Bone marrow (tissue), 2 donors: Measurements from ENCODE around the gene PCA3.

Source experiments
- DNase-seq, 2 donors: peaks; one replicate each; lab custom pipeline; 2025; lab: John Stamatoyannopoulos, UW

PCA3 gene

DNA sequence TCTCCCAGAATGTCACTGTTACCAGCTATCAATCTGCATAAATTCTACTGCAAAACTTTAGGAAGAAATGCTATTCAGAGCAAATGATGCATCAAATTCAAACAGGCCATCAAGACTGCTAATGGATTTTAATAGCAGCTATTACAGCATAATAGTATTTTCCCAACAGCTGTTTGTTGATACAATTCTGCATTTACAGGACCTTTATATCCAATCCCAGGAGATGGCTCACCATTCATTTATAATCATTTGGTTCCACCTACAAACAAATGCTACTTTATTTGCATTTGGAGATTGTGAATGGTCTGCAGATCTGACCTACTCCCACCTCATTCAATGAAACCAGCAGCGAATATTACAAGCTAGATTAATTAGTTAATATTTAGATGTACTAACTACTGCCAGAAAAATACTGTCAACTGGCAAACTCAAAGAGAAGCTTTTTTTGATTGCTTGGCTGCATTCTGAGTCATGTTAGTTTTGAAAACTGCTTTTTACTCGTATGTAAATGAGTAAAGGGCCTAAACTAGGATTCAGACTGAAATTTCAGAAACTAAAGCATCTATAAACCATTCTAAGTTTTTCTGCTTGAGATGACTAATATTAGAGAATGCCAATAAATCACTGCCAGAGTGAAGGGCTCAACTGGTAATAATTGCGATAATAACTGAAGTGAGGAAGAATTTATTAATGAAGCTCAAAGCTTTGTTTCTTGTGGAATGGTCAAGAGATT lies 7.1 kb upstream of the PCA3 start:
- DNase-seq = no peak

DNA sequence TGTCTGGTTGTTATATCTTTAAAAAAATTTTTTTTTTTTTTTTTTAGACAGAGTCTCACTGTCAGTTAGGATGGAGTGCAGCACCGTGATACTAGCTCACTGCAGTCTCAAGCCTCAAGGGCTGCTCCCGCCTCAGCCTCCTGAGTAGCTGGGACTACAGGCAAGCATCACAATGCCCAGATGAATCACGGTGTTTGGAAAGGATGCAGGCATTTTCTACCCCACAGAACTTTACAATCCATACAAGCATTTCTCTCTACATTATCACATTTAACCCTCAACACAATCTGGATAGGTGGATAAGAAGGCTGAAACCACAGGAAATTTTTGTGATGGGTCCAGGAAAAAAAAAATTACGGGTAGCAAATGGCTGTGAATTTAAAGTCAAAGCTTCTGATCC lies 5.8 kb upstream of the PCA3 start:
- DNase-seq = no peak

DNA sequence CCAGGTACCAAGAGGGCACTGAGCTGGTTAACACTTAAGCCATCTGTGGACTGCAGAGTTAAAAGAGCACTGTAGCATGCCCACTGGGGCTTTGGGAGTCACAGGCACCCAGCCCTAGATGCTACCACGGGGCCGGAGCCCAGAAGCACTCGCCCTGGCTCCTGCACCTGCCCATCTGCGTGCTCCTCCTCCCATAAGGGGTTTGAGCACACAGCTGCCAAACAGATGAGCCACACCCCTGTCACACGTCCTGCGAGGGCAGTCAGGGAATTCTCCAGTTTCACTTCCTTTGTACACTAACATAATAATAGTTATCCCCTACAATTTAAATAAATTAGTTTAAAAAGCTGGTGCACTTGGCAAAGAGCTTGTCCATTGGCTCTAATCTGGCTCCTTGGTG lies 4.5 kb upstream of the PCA3 start:
- no peak for DNase-seq

DNA sequence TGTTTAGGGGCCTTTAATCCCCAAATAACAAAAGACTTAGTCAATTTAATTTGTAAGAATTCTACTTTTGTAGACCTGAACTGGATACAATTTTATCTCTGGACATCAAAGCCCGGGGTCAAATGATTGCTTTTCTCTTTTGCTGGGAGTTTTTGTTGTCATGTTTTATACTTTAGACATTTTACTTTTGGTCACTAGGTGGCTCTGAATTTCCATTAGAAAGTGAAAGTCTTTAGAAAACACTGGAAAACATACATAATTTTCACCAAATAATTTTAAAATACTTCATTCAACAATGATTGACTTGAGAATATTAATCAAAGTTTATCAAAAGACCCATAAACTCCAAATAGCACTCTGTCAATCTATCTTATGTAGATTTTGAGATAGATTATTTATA lies 2.8 kb upstream of the PCA3 start:
- no peak for DNase-seq

DNA sequence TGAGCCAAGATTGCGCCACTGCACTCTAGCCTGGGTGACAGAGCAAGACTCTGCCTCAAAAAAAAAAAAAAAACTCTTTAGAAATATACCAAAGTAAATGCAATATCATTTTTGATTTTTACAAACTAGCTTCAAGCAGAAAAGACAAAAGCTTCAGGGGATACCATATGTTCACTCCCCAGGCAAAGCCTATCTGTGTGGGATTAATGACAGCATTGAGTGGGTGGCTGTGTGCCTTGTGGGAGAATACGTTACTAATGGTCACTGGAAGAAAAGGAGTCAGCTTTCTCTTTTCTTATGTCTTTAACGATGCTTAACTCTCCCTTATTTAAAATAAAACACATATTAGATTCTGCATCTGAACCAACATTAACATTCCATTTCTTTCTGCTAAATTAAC lies 1.9 kb downstream of the PCA3 start:
- no peak for DNase-seq

DNA sequence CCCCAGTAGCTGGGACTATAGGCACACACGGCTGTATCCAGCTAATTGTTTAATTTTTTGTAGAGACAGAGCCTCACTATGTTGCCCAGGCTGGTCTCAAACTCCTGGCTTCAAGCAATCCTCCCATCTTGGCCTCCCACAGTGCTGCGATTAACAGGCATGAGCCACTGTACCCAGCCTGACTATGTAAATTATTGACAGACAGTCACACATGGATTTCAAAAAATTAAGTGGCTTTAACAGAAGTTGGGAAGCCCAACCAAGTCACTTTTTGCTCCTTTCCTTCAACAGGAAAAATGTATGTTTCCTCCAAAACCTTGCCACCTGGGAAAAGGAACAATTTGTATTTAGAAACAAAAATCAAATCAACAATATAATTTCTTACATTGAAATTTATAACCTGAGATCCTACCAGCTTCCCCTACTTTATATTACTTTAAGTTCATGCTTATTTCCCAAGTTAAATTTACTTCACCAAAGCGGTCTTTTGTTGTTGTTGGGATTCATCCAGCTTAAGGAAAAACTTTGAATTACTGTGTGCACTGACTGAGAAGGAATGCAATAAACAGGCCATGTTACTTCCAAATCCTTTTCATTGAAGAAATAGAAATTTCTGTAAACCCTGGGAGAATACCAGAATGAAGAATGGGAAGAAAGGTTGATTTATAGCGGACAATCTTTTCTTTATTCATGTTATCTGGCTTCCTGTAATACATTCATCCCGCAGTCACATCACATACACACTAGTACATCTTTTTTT lies 8.6 kb downstream of the PCA3 start:
- DNase-seq = no peak

DNA sequence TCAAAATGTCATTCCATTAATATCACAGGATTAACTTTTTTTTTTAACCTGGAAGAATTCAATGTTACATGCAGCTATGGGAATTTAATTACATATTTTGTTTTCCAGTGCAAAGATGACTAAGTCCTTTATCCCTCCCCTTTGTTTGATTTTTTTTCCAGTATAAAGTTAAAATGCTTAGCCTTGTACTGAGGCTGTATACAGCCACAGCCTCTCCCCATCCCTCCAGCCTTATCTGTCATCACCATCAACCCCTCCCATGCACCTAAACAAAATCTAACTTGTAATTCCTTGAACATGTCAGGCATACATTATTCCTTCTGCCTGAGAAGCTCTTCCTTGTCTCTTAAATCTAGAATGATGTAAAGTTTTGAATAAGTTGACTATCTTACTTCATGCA lies 20.6 kb downstream of the PCA3 start:
- DNase-seq = no peak

DNA sequence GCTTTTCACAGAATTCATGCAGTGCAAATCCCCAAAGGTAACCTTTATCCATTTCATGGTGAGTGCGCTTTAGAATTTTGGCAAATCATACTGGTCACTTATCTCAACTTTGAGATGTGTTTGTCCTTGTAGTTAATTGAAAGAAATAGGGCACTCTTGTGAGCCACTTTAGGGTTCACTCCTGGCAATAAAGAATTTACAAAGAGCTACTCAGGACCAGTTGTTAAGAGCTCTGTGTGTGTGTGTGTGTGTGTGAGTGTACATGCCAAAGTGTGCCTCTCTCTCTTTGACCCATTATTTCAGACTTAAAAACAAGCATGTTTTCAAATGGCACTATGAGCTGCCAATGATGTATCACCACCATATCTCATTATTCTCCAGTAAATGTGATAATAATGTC lies 21.3 kb downstream of the PCA3 start:
- no peak for DNase-seq

DNA sequence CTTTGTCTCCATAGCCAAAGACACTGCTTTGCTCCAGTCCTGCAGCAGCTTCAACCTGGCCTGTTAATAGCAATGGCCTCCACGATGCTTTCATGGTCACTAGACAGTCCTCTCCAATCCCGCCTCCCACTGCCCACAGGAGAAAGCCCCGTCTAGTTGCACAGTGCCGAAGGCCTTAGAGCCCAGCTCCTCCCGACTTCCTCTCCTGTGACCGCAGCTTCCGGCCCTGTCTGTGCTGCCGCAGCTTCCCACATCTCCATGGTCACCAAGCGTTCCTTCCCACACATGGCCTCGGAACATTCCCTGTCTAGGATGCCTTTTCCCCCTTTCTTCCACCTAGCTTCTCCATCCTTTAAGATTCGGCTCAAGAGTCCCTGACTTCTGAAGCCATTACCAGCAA lies 23.4 kb downstream of the PCA3 start:
- no peak for DNase-seq

DNA sequence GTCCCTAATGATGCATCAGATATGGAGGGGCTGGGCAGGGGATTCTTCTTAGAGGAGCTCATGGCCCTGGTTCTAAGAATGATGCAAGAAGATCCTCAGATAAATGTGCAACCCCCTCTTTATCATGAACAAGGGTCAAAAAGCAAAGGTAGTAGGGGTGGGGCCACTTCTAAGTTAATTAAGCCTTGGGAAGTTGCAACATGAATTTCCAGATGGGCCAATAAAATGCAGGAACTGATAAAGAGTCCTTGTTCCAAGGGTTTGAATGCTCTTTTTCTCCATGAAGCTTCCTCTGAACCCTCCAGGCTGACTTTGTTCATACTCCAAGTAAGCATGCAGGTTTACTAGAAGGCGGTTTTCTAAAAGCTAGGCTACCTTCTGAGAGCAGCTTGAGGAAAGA lies 25.6 kb downstream of the PCA3 start:
- DNase-seq = no peak

DNA sequence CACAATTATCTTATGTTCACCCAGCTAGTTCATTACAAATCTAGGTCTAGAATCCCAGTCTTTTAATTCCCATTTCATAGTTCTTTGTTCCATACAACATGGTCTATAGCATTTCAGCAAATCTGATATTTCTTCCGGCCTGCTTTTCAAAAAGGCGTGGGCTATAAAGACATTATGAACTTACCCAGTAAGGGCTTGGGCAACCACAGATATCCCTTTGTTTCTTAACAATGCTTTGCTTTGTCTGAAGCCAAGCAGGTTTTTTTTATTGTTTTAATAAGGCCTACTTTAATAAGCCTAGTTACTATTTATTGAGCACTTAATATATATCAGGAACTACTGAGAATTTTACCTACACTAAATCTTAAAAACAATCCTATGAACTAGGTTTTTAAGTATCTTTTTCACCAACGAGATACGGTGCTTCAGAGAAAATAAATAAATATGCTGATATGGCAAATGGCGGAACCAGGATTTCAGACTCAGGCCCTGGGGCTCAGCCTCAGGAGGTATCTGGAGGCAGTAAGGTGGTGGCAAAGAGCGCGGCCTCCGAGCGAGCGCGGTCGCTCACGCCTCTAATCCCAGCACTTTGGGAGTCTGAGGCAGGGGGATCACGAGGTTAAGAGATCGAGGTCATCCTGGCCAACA lies 29.7 kb downstream of the PCA3 start:
- no peak for DNase-seq

DNA sequence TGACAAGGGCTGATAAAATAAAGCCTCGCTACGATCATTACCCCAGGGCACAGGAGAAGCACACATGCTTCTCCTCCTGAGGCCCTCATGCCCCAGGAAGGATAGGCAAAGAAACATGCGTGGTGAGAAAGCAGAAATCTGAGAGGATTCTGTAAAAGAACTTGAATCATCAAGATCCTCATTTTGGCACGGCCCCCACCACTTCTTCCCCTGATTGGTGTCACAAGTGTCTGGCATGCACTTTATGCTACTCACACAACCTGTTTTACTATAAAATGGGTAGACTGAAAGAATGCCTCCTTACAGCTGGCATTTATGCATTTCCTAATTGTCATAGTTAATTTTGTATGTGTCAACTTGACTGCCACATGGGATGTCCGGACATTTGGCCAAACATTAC lies 32.1 kb downstream of the PCA3 start:
- no peak for DNase-seq

DNA sequence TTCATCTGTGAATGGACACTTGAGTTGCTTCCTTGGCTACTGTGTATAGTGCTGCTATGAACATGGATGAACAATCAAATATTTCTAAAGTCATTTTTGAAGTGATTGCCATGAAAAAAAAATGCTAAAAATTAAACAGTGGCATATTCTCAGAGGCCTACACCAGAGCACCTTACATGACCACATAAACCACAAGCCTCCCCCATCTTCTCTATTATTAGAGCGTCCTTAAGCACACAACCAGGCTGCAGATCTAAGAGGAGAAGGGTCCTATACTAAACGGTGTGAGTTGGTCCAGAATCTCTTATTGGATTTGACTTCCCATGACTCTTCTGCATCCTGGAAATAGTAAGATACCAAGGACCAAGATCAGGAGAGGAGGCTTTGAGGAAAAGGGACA lies 34.3 kb downstream of the PCA3 start:
- DNase-seq = no peak

DNA sequence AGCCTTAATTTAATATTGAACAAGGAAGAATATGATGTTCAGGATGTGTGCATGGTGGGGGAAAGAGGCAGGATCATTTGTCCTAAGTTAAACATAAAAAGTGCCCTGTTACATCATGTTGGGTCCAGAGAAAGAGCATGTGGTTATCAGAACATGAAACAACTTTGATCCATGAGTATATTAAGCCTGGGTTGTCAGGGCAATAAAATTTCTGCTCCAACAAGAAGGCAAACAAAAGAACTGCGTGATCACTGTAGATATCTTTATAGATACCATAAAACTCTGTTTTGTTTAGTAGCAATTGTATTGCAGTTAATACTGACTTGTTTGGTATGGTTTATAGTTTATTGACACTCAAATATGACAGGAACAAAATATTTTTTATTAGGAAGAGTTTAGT lies 35.2 kb downstream of the PCA3 start:
- no peak for DNase-seq

DNA sequence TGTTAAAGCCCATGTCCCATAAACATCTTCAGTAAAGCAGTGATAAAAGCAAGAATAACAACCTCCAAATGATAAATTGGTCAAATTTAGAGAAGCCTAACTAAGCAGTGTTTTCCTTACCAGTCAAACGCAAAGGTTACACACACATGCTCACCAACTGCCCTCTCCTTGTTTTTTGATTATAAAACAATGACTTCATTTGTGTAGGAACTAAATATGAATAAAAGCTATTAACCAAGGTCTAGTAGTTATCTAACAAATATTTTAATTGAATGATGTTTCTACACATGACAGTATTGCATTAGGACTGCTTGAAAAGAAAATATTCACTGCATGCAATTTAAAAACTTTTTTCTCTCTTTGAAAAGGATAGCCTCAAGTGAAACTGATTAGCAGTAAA lies 36.7 kb downstream of the PCA3 start:
- DNase-seq = no peak

DNA sequence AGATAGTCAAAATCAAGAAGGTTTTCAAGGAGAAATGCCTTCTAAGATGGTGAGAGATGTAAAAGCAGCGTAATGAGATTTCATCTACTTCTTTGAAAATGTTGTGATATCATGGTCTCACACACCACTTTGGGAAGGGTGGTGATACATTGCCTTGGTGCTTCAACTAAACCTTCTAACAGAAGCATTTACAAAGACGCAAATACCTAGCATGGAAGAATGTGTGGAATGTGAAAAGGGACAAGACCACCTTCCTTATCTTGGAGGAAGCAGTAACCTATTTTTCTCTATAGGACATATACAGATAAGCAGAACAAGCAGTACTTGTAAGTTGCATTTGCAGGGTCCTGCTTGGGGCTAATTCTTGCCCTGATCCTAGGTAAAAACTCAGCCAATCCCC lies 38.8 kb downstream of the PCA3 start:
- DNase-seq = no peak

DNA sequence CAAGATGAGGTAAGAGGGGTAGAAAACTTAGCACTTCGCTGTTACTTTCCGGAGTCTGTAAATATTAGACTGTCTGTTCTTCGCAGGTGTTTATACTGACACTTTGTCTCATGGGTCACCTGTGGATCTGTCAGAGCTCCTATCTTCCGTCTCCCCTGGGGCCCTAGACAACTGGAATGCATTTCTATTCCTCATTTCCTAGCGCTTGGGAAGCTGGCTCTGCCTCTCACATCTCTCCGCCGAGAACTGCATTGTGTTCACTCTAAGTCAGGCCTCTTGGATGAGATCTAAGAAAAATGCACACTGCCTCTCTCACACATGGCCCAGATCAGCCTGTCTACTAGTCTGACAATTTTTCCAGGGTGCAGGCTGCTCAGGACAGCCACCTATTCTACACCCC lies 39.5 kb downstream of the PCA3 start:
- no peak for DNase-seq

DNA sequence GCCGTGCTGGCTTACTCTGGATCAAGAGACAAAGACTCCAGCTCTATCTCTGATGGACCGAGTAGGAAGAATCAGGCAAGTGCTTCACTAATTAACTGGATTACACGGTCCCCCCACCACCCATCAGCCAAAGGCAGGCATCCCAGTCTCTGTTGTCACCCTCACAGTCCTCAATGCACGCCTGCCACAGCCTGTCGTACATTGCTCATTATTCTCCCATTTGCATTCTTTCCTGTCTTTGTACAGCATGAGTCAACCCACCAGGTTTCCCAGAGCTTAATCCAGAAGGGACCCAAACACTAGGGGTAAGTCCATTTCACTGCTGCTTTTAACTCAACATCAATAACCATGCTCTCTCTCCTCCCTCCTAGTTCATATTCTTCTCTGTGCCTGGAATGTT lies 44.4 kb downstream of the PCA3 start:
- DNase-seq = no peak

DNA sequence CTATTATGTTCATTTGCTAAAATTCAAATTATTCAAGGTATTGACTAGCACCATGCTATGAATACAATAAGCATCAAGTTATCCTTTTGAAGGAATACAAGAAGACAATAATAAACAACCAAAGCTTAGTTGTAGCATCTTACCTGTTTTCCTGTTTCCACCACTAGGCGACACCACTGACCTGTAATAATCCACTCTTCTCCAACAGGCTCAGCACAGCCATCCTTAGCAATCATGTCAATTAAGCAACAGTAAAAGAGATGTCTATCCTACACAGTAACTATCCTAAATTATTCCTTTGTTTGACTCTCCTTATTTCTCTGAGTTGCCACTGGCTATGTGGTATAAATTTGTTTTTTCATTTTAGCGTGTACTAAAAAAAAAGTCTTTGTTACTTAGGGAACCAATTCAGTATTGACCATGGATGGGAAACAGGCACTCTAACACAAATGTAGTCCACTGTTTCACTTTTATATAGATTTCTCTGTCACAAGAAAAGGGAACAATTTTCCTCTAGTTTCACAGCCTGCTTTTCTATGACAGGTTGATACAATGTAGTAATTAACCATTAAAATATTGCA lies 46.2 kb downstream of the PCA3 start:
- peak in 1 of 2 donors; percentile 5 for DNase-seq

DNA sequence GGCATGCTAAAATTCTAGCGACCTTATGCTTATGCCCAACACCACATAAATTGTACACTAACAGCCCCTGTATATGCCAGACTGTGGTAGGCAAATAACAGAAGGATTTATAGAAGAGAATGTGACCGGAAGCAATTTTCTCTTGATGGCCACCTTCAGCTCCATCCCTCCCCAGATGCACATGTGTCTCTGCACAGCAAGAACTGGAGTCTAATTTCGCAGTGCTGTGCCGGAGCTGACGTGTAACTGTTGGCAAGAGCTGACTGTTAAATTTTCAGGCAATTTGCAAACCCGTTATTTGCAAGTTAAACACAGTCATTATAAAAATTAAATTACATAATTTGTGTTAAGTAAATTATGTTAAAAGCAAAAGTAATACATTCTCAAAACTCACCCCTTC lies 48.4 kb downstream of the PCA3 start:
- DNase-seq = no peak

DNA sequence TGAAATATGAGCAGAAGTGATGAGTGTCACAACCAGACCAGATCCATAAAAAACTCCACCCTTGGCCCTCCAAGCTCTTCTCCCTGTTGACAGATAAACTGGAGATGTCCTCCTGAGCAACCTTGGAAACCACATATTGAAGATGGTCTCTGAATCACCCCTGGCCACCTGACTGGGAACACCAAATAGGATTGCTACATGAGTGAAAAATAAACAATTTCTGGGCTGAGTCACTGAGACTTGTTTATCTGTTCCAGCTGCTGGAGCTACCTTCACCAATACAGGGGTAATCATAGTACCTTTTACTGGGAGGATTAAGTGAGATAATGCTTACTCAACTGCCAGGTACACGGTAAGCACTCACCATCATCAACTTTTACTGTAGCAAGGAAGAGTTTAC lies 53.3 kb downstream of the PCA3 start:
- no peak for DNase-seq

DNA sequence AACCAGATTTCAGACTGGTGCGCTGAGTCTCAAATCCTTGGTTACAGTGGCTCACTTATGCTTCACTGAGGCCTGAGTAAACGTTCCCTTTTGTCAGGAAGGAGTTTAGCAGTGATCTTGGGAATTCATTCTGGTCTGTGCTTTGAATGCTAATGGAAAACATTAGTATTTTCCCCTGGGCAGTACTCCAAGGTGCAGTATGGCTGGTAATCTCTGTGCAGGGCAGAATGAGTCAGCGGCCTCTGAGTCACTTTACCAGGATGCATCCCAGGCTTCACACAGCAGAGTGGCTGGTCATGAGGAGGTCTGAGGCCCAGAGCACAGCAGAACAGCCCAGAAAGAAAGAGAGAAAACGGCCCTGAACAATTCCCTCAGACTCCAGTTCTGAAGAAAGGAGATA lies 54.0 kb downstream of the PCA3 start:
- no peak for DNase-seq

DNA sequence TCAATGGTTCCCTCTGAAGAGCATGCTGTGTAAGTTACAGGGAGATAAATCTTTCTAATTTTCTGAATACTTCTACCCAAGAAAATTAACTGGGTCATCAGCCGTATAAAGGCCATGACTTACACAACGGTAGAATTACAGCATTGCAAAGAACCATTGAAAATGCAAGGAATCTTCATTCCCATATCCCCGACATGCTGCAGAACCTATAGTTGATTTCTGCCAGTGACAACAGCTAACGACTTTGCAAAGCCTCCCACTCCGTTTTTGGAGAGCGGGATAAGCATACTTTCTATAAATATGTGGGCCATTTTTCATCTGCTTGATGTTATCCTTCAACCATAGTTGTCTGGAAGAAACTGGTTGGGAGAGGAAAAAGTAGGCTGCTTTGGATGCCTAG lies 56.2 kb downstream of the PCA3 start:
- DNase-seq = no peak
